Activated T-cell treated with anti-CD3 and anti-CD28 coated beads for 1 hour (primary cell): ENCODE measurements around the gene KAT8.

Source experiments
- DNase-seq: peaks from one replicate; pipeline ENCODE4 v3.0.0-alpha.2; 2020; ENCODE audit warnings: low read depth

The KAT8 gene

GRCh38 chr16:31108035-31108793, 9.2 kb upstream of the KAT8 start, which contains the start of gene BCKDK:
BCKDK (plus strand) TSS chr16:31108386; CDS start chr16:31109224, 838 bp downstream.
- DNase-seq: peak; percentile 47

- DNase-seq: no peak
Observed at GRCh38 chr16:31108794-31109558, 8.5 kb upstream of the KAT8 start.

- DNase-seq: no peak
Observed at GRCh38 chr16:31109622-31110021, 7.8 kb upstream of the KAT8 start.

- no peak for DNase-seq
Observed at GRCh38 chr16:31110106-31111034, 7.1 kb upstream of the KAT8 start.

GRCh38 chr16:31111881-31112466, 5.5 kb upstream of the KAT8 start:
- no peak for DNase-seq

- no peak for DNase-seq
Observed at GRCh38 chr16:31112711-31113110, 4.8 kb upstream of the KAT8 start.

- no peak for DNase-seq
Observed at GRCh38 chr16:31113121-31114120, 4.0 kb upstream of the KAT8 start.

GRCh38 chr16:31114468-31114867, 3.0 kb upstream of the KAT8 start:
- DNase-seq: no peak

- DNase-seq: no peak
Observed at GRCh38 chr16:31118223-31119155, 1.0 kb downstream of the KAT8 start.

GRCh38 chr16:31120129-31120528, 2.7 kb downstream of the KAT8 start:
- DNase-seq: no peak

- no peak for DNase-seq
Observed at GRCh38 chr16:31125844-31126243, 8.4 kb downstream of the KAT8 start.

- no peak for DNase-seq
Observed at GRCh38 chr16:31127182-31127581, 9.7 kb downstream of the KAT8 start.

- no peak for DNase-seq
Observed at GRCh38 chr16:31128711-31129567, 11.5 kb downstream of the KAT8 start.

- no peak for DNase-seq
Observed at GRCh38 chr16:31129568-31130335, 12.3 kb downstream of the KAT8 start.

- DNase-seq: no peak
Observed at GRCh38 chr16:31130336-31130891, 12.9 kb downstream of the KAT8 start.

- DNase-seq: no peak
Observed at GRCh38 chr16:31130899-31131298, 13.4 kb downstream of the KAT8 start.

- no peak for DNase-seq
Observed at GRCh38 chr16:31131416-31131815, 14.0 kb downstream of the KAT8 start.
